GM19239 (cell line): ENCODE data around the gene PPP1R12B.
"Not testable (repeated sequence)": the region's sequence is repeated elsewhere in the genome, so short reads cannot be mapped to it uniquely, and the experiment has no call there.

Experiments
- DNase-seq: peaks from one replicate; pipeline ENCODE4 v3.0.0; 2011; ENCODE audit warnings: low spot score; ENCODE audit not compliant: insufficient read length
- FAIRE-seq: peaks from 2 replicates; lab custom pipeline; 2011; peaks lifted over from hg19 to GRCh38; lab: Jason Lieb, UNC

Gene PPP1R12B

DNA sequence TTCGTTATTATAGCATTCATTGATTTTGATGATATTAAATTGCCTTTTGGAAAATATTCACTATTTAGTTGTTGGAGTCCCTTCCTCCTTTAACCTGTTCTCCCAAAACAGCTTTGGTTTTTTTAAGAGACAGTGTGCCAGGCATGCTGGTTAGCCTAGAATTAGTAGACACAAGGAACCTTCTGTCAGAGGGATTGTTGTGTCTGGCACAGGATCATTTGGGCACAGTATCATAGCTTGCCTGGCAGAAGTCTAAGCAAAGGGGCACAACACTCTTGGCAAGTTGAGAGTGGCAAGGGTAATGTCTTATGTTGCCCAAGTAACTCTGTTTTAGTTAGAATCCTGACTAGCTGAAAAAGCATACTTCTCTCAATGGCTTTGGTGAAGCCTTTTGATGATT is 49.9 kb downstream of the PPP1R12B start:
- not testable (repeated sequence) for FAIRE-seq, DNase-seq

DNA sequence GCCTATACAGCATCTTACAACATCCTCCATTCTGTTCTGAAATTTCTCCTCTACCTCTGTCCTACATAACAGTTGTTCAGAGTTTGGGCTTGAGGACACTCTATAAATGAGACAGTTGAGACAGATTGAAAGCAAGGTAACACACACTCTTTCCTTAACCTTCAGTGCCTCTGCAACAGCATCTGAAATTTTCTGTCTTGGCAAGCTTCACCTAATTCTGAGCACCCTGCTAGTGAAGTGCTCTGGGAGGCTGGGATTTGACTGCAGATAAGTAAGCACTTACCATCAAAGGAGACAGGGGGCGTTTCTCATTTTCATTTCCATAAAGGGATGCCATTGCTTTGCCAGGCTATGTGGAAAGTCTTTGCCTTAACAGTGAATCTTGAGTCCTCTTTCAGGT is 53.3 kb downstream of the PPP1R12B start:
- DNase-seq, FAIRE-seq: not testable (repeated sequence)

DNA sequence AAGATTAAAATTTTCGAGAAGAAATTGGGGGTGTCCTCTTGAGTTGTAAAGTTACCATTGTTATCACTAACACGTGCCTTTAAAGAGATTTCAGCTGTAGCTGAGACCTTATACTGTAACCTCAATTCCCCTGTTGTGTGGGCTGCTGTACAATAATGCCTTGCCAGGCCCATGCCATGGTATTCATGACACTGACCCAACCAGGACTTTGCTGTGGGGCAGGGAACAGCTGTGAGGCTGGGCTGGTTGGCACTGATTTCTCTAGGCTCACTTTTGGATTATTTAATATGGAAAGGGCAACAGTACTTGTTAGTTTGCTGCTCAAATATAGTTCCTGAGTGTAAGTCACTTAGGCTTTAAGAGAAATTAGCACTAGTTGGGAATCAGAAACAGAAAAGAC is 54.9 kb downstream of the PPP1R12B start:
- DNase-seq, FAIRE-seq: not testable (repeated sequence)

DNA sequence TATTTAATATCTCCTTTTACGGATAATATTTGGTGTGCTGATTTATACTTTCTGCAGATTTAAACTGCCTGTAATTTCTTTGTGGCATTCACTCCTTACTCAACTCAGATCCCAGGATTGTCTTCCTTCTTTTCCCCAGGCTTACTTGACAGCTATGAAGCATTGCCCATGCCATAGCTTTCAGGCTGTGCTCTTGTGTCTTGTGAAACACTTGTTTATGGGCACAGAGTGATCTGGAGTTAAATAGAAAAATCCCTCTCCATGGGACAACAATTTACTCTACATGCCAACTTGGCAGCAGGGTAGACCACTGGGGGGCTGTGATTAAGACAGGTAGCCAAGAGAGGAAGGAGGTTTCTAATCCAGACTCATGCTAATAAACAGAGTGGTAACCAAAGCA is 57.4 kb downstream of the PPP1R12B start:
- DNase-seq (no peak), FAIRE-seq (no peak)

DNA sequence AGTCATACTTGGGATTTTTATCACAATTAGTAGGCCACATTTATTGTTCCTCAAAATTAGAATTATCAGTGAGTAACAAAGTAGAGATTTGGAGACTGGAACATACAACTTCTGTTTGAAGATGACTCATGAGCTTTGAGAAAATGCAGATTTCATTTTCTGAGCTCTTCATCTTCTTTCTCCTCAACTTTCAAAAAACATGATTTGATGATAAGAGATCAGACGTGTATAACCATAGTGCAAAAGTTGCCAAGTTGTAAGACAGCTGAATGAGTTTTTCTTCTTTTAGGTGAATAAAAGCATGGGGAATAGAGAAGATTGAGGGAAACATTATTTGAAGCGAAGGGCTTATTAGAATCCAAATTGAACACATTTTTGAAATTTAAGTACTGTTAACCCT is 58.4 kb downstream of the PPP1R12B start:
- DNase-seq, FAIRE-seq: not testable (repeated sequence)

DNA sequence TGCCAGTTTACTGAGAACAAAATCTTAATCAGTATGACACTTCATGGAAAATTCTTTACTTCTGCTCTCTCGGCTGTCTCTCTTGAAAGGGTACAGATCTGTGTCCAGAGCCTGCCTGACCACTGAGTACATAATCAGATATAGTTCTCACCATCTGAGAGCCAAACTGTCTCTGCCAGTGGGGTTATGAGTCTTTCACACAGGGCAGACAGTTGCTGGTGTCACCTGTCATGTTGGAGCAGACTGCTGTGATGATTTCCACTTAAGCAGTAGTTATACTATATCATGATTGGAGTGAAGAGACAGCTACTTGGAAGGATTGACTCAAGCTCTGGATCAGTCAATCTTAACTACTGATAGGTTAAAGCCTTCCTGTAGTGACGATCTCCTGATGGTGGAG is 58.9 kb downstream of the PPP1R12B start:
- not testable (repeated sequence) for DNase-seq, FAIRE-seq

DNA sequence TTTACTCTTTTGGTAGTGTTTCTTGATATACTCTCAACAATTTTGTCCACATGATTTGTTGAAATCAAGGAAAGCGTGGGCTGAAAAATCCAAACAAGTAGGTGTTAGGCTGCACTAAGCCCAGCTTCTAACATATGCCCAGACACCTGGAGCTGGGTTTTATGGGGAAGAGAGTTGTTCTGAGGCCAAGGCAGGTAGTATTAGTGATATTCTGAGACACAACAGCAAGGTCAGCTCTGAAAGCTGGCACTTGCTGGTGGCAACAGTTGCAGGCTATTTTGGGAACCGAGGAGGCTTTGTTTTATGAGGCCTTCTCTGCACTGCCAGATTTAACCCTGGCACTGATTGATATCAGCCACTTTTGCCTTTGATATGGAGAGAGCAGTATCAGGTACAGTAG is 61.8 kb downstream of the PPP1R12B start:
- not testable (repeated sequence) for FAIRE-seq, DNase-seq

DNA sequence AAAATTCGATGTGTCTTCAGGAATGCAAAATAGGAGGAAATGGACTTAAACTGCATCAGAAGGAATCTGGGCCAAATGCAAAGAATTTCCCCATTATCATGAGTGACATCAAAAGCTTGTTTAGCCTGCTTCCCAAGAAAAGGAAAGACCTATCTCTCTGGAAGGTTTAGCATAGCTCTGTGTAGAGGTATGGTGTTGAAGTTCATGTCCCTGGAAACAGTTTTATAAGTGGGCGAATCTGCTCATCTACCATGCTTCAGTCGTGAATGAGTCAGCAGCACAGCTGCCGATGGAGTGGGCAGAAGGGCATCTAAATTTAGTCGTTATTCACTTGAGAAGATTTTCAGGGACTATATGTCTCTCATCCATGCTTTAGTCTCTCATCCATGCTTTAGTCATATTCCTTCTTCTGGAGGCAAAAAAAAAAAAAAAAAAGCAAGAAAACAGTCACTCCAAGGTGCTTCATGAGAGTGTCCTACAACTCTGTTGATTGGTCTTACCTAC is 62.4 kb downstream of the PPP1R12B start:
- FAIRE-seq, DNase-seq: not testable (repeated sequence)

DNA sequence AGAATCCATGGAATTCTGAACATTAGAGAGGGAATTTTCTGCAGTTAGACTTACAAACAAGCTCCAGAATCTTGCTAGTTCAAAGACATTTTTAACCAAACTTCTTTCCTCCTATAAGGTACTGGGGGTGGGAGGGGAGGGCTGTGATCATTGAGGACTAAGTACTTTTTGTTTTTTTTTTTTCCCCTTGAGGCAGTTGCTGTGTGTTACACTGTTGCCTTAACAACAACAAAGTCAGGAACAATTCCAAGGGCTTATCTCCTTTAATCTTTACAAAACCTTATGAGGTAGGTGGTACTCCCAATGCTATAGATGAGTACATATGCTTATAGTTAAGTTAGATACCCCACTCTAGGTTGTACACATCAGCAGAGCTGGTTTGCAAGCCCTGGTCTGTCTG is 62.9 kb downstream of the PPP1R12B start:
- DNase-seq (no peak), FAIRE-seq (no peak)

DNA sequence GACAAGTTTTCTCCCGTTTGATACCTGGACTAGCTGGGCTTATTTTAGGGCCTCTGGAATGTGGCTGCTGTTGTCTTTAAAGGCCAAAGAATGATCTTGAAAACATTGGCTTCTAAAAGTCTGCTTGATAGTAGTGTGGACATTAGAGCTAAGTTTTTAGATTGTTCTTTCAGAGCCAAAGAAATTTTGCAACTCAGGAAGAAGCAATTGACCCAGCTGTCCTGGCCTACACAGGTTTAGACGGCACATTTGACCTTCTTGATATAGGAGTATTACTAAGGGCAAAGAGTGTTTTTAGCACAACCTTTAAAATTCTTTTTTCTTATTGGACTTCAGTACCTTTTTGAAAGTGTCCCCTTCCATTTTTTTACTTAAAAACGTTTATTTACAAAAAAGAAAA is 63.9 kb downstream of the PPP1R12B start:
- DNase-seq, FAIRE-seq: not testable (repeated sequence)

DNA sequence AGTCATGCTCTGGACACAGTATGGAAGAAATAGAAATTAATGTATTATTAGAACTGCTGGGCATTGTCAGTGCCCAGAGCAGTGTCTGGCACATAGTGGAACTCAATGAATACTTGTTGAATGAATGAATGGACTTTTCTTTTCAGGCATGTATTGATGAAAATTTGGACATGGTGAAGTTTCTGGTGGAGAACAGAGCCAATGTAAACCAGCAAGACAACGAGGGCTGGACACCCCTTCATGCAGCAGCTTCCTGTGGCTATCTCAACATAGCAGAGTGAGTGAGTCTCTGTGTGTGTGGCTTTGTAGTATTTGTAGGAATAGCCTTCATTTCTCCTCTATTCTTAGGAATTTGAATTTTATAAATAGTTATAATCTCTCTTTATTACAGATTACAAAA is 68.1 kb downstream of the PPP1R12B start:
- DNase-seq, result no peak
- no peak for FAIRE-seq

DNA sequence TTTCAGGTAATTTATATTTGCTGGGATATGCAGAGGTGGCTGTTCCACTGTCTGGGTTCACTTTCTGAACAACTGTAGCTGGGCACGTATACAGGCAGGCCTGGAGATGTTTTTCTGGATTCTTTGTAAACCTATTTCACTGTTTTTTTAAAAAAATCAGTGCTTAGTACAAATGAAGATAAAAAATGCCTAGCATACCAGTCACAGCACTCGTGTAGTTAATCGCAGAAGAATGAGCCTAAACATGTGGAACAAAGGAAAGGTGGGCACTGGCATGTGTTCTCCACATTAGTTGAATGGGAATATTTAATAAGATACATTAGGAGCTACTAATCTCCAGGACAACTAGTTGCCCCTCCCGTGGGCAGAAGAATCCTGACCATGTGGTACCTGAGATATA is 68.6 kb downstream of the PPP1R12B start:
- DNase-seq, FAIRE-seq: not testable (repeated sequence)

DNA sequence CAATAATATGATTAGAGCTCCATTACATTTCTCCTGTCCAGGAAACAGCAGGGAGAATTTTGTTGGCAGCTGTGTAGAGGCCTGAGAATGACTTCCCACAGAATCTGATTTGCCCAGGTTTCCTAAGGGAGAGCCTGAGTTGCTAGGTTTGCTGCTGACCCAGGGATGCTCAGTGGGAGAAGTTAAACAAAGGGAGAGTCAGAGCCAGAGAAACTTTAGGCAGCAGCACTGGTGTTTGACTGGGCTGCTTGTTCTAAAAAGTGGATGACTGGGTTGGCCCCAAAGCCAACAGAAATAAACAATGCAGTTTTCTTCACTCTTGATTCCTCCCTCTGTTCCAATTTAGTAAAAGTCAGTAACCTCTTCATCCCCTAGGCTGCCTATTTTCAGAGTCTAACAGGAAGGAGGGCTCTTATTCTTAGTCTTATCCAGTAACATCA is 69.3 kb downstream of the PPP1R12B start:
- not testable (repeated sequence) for FAIRE-seq, DNase-seq

DNA sequence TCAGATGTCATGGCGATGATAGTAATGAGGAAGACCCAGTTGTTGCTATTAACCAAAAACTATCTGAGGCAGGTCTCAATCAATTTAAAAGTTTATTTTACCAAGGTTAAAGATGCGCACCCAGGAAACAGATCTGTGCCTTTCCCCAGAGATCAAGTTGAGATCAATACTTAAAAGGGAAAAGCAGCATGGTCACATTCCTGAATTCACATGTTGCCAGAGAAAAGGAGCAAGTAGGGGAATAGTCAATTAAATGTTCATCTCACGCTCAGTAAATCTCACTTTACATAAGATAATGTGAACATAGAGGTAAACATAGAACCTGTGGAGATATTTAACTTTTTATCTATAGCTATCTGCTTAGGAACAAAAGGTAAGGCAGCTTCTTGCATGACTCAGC is 71.2 kb downstream of the PPP1R12B start:
- not testable (repeated sequence) for DNase-seq, FAIRE-seq

DNA sequence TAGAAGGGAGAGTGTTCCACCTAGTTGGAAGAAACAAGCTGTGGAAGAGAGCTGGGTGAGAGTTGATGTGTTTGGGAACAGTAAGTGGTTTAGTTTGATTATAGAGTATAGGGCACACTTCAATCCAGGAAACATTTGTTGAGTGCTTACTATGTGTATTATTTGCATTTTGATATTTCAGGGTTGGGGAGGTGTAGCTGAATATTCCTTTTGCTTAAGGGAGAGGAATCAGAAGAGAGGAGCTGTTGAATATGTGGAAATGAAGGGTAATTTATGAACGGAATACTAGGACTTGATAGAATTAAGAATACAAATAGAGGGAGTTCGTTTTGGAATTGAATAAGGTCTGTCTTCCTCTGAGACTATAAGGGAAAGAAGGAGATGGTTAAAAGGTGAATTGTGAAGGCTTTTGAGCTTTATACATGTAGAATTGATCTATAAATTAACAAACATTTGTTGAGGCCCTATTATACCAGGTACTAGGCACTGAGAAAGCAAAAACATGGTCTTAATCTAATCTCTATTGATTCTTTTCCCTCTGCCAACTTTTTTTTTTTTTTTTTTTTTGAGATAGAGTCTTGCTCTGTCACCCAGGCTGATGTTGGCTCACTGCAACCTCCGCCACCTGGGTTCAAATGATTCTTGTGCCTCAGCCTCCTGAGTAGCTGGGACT is 72.1 kb downstream of the PPP1R12B start:
- FAIRE-seq, DNase-seq: not testable (repeated sequence)

DNA sequence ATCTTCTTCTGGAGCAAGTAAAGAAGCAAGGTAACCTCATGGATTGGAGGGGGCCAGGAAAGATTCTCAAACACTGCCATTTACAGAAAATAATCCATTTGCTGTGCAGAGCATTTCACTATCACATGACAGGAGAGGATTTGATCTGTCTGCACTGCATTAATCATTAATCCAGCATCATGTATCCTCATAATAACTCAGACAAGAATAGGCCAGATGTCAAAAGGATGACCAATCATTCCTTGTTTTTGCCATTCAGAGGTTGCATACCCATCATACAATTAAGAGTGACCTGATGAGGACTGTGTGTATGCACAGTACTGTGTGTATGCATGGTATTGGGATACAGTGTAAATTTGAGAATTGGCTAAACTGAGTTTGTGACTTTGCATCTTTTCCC is 74.2 kb downstream of the PPP1R12B start:
- not testable (repeated sequence) for DNase-seq, FAIRE-seq

DNA sequence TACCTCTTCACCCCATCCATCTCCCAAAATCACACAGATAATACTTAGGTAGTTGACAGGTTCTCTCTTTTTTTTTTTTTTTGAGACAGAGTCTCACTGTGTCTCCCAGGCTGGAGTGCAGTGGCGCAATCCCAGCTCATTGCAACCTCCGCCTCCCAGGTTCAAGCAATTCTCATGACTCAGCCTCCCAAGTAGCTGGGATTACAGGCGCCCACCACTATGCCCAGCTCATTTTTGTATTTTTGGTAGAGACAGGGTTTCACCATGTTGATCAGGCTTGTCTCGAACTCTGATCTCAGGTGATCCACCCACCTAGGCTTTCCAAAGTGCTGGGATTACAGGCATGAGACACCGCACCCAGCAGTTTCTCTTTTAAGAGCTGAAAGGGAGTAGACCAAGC is 75.8 kb downstream of the PPP1R12B start:
- not testable (repeated sequence) for DNase-seq, FAIRE-seq

DNA sequence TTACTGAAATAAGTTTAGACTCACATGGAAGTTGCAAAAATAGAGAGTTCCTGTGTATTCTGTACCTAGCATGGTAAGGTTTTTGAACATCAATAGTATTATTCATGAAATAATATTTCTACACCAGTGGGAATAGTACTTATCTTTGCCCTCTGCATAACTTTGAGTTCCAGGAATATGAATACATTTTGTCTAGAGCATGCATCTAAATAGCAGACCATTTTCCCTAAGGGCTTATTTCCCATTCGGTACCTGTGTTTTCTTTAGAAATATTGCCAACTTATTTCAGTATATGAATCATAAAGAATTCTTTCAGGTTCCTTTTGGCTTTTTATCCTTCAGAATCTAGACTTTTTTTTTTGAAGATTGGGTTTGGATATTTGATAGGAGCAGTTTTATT is 81.6 kb downstream of the PPP1R12B start:
- FAIRE-seq, result not testable (repeated sequence)

DNA sequence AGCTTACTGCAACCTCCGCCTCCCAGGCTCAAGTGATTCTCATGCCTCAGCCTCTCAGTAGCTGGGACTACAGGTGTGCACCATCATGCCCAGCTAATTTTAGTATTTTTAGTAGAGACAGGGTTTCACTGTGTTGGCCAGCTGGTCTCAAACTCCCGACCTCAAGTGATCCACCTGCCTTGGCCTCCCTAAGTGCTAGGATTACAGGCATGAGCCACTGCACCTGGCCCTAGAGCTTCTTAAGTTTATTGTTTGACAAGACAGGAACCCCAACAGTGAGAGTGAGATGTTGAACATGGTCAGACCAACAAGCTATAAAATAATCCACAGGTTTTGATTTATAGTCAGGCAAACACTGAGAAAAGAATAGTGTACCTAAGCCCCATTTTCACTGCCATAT is 83.8 kb downstream of the PPP1R12B start:
- DNase-seq, FAIRE-seq: not testable (repeated sequence)

More for the DNA sequence above, 81.6 kb downstream of the PPP1R12B start:
- DNase-seq, result not testable (repeated sequence)

DNA sequence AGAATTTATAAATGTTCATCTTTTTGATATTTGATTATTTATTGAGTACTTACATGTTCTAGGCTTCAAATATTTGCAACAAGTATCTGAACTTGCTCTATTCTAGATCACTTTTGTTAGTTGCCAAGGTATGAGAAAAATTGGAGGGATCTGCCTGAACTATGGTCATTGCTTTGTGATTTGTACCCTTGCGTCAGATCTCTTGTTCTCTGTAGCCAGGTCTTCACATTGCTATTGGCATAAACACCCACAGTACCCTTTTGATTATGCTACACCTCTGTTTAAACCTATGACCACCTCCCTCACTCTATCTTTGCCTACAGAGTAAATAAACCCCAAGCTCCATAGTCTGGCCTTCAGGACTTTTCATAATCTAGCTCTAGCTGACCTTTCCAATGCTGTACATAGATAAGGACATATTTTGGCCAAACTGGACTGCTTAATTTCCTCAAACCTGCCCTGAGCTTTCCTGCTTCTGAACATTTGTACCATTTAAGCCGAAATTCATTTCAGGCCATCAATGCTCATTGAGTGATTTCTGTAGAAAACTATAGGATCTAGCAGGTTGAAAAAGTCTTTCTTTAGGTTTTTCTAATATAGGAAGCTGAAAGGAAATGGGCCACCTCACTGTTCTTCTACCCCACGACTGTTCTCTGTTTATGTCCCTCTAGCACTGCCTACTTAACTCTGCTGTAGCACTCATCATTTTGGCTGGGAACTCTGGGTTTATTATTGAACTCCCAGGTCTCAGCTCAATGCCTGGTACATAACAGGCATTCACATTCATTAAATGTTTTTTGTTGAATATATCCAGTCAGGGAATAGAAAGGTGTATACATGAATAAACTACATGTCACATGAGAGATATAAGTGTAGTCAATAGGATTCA is 84.9 kb downstream of the PPP1R12B start:
- FAIRE-seq (no peak), DNase-seq (no peak)

DNA sequence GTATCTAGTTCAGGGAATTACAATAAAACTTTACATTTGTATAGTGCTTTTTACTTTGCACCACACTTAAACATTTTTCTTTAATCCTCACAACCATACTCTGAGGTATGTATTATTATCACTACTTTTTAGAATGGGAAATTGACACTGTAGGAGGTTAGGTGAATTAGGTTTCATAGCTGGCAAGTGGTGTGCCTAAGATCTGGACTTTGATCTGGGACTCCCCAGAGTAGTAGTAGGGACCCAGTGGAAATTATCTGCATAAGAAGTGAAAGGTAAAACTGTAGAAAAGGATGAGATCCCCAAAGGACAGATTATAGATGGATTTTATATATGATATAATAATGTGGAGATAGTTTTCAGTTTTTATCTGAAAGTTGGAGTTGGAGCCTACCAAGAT is 85.6 kb downstream of the PPP1R12B start:
- no peak for FAIRE-seq
- DNase-seq, result no peak
